ENCODE results near the gene ADCY9.

ADCY9 gene

DNA sequence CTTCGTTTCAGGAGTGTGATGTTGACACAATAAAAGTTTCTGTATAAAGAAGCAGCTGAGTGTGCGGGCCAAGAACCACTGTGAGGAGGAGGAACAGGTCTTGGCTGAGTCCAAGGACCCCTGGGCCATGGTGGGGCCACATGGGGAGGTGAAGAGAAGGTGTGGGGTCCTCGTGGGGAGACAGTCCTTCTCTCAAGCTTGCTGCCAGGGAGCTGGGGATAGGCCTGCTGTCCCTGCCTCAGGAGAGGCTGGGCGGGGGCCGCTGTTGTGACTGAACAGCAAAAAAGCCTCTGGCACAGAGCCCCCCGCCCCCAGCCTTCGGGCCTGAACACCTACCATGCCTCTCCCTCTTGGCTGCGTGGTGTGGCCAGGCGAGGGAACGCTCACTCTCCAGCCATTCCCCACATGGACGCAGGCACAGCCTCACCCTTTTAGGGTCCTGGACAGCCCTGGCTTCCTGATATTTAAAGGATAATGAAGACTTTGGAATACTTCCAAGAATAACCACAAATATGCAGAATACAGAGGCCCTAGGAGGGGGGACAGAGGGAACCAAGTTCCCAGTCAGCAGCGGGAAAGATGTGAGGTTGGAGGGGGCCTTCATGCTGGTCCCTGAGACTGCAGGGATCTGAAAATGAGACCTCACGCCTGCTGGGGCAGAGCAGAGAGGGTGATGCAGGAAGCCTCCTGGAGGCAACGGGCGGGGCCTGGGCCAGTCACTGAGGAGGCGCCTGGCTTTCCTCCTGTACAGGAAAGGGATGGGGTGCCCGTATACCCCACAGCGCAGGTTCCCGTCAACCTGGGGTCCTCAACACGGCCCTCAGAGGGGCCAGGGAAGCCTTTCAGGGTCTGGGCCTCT is 135.8 kb downstream of the ADCY9 start:
- ChIA-PET CTCF (interaction anchor here (1.3 to 2.0 kb wide), 2 partner anchors 18 to 273 kb away, joined by 4 to 6 read pairs; no protein-coding TSS in a partner anchor), POLR2A (no interaction called here)

GRCh38 chr16:3979518-3979917 is 136.7 kb downstream of the ADCY9 start:
- TF ChIP-seq, protein P1, sequence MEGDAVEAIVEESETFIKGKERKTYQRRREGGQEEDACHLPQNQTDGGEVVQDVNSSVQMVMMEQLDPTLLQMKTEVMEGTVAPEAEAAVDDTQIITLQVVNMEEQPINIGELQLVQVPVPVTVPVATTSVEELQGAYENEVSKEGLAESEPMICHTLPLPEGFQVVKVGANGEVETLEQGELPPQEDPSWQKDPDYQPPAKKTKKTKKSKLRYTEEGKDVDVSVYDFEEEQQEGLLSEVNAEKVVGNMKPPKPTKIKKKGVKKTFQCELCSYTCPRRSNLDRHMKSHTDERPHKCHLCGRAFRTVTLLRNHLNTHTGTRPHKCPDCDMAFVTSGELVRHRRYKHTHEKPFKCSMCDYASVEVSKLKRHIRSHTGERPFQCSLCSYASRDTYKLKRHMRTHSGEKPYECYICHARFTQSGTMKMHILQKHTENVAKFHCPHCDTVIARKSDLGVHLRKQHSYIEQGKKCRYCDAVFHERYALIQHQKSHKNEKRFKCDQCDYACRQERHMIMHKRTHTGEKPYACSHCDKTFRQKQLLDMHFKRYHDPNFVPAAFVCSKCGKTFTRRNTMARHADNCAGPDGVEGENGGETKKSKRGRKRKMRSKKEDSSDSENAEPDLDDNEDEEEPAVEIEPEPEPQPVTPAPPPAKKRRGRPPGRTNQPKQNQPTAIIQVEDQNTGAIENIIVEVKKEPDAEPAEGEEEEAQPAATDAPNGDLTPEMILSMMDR (IDR thresholded peaks at IDR 0.05; ENCODE audit: control extremely low read depth, extremely low read depth, low read depth, missing control alignments), result no peak
- ChIA-PET POLR2A (no interaction called here), CTCF (interaction anchor here (1.3 to 2.0 kb wide), 2 partner anchors 19 to 274 kb away, joined by 4 to 6 read pairs; no protein-coding TSS in a partner anchor)
- no peak for DNase-seq (ENCODE audit: extremely low spot score)

More for the DNA sequence above, 135.8 kb downstream of the ADCY9 start:
- TF ChIP-seq, protein P1 (IDR thresholded peaks at IDR 0.05; ENCODE audit: control extremely low read depth, extremely low read depth, low read depth, missing control alignments), result no peak
- no peak for DNase-seq (ENCODE audit: extremely low spot score)

- DNase-seq (ENCODE audit: extremely low spot score), result no peak
- ChIA-PET CTCF (interaction anchor here (1.3 kb wide), 1 partner anchor 19 kb away, joined by 4 read pairs; no protein-coding TSS in a partner anchor), POLR2A (no interaction called here)
- TF ChIP-seq, protein P1 (IDR thresholded peaks at IDR 0.05; ENCODE audit: control extremely low read depth, extremely low read depth, low read depth, missing control alignments), result no peak
Observed at GRCh38 chr16:3979070-3979469, 137.2 kb downstream of the ADCY9 start.

DNA sequence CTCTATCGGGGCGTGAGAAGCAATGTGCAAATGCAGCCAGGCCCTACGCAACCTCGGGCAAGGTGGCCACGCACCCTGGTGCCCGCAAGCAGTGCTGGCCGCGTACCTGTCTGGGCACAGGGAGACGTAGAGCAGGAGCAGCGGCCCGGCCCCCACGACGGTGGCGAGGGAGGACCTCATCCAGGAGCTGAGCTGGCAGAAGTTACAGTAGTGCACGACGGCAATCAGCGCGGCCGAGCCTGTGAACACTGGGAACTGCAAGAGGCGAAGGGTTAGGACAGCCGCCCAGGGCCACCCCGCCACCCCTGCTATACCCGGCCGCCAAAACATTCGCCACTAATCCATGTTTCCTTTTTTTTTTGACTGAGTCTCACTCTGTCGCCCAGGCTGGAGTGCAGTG is 138.9 kb downstream of the ADCY9 start:
- POLR2A ChIA-PET, result no interaction called here
- DNase-seq (ENCODE audit: extremely low spot score), result no peak
- CTCF ChIA-PET, result interaction anchor here (1.5 kb wide), 1 partner anchor 27 kb away, joined by 4 read pairs; no protein-coding TSS in a partner anchor
- TF ChIP-seq, protein P1 (IDR thresholded peaks at IDR 0.05; ENCODE audit: control extremely low read depth, extremely low read depth, low read depth, missing control alignments), result no peak

DNA sequence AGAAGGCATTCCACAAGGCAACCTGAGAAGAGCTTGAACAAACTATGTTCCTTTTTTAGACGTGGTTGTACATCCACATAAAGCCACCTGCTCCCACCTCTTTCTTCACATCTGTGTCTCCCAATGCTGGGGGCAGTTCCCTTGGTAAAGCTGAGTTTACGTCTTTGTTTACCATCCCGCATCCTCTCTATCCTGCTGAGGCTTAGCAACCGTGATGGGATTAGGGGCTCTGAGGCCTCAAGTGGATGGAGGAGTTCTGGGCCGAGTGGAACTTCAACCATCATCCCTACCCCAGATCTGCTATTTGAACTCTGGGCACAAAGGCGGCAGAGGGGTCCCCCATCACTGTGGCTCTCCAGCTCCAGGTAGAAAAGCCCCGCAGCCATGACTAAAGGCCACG is 141.5 kb downstream of the ADCY9 start:
- TF ChIP-seq, protein P1 (IDR thresholded peaks at IDR 0.05; ENCODE audit: control extremely low read depth, extremely low read depth, low read depth, missing control alignments), result no peak
- CTCF ChIA-PET, result no interaction called here
- no peak for DNase-seq (ENCODE audit: extremely low spot score)
- POLR2A ChIA-PET, result no interaction called here

GRCh38 chr16:3971706-3972105 is 144.5 kb downstream of the ADCY9 start:
- TF ChIP-seq, protein P1 (IDR thresholded peaks at IDR 0.05; ENCODE audit: control extremely low read depth, extremely low read depth, low read depth, missing control alignments), result no peak
- ChIA-PET POLR2A (interaction anchor here (0.7 kb wide), 1 partner anchor 667 kb away, joined by 3 read pairs; no protein-coding TSS in a partner anchor), CTCF (interaction anchor here (1.5 kb wide), 1 partner anchor 32 kb away, joined by 3 read pairs; no protein-coding TSS in a partner anchor)
- no peak for DNase-seq (ENCODE audit: extremely low spot score)

All from GM10248 (cell line).